ENCODE data around the gene CRNN. TPM values are rescaled to one million over a fixed set of nuclear protein-coding genes. Genes with fewer than 3 reads are reported as not detected.

Gene CRNN
- total RNA-seq, 1 experiment from 2014 or later = not detected

DNA sequence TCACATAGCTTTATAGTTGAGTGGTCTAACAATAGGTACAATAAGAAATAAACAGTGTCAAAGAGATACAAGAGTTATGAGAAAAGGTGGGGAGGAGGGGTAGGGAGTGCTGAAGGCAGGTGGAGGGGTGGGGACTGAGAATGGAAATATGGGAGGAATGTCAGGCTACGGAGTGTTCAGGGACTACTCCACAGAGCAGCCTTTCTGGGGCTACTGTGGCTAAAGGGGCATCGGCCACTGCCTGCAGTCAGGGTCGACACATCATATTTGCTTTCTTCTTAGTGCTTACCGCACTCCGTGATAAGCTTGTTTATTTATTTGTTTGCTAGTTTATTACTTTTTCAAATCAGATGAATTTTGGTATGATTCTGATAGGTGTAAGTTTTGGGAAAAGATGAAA lies 34.4 kb upstream of the CRNN start:
- H2BK5ac ChIP-seq (ENCODE audit: insufficient read length, low read length) = no peak overlapping the region
- no peaks in the 10 kb centered on the region for H3K4me1 Mint-ChIP-seq
- H3K27ac Mint-ChIP-seq = no peak overlapping the region
- H3K27me3 ChIP-seq (ENCODE audit: insufficient read depth, low read length) = no peaks in the 10 kb centered on the region
- H2BK120ac ChIP-seq (ENCODE audit: low read depth, low read length, poor library complexity, severe bottlenecking) = no peak overlapping the region
- H3T11ph ChIP-seq (ENCODE audit: low read length) = no peak overlapping the region
- no peaks in the 10 kb centered on the region for H3K79me1 ChIP-seq (ENCODE audit: insufficient read depth, low read depth, low read length, poor library complexity, severe bottlenecking)
- H2BK20ac ChIP-seq (ENCODE audit: low read depth, low read length, poor library complexity, severe bottlenecking) = no peak overlapping the region
- no peak overlapping the region for H3K18ac ChIP-seq (ENCODE audit: insufficient read length, low read depth, low read length)
- no peaks in the 10 kb centered on the region for H3K79me2 ChIP-seq (ENCODE audit: insufficient read depth, low read length)
- H2AFZ ChIP-seq (ENCODE audit: low read length) = no peak overlapping the region
- no peak overlapping the region for H3K4ac ChIP-seq (ENCODE audit: low read depth, low read length)
- no peak overlapping the region for H4K8ac ChIP-seq (replicated peaks; ENCODE audit: insufficient read length, low read depth, low read length)
- H3K9me3 ChIP-seq (ENCODE audit: control insufficient read depth, low read depth, low read length) = peaks cover 78% of the 10 kb centered on the region
- DNase-seq = no peak
- H3K9ac ChIP-seq (ENCODE audit: extremely low read depth, insufficient read length, low read length) = no peak overlapping the region
- no peak overlapping the region for H3K56ac ChIP-seq (ENCODE audit: insufficient read length, low read depth, low read length)
- H3K14ac ChIP-seq (ENCODE audit: insufficient read depth, low read length) = no peak overlapping the region
- H2AK5ac ChIP-seq (ENCODE audit: insufficient read length, low read length) = no peak overlapping the region
- peaks cover 32 to 42% of the 10 kb centered on the region in 2 experiments for H3K9me3 Mint-ChIP-seq
- H3K36me3 Mint-ChIP-seq (ENCODE audit: insufficient read depth in 1 of 3, low read depth in 3 of 3) = peaks cover 0 to 24% (median 4%) of the 10 kb centered on the region in 3 experiments; a peak in 6 of 7 replicates
- no peaks in the 10 kb centered on the region for H3K4me1 ChIP-seq (ENCODE audit: insufficient read depth, low read length)
- TF ChIP-seq, protein P1, sequence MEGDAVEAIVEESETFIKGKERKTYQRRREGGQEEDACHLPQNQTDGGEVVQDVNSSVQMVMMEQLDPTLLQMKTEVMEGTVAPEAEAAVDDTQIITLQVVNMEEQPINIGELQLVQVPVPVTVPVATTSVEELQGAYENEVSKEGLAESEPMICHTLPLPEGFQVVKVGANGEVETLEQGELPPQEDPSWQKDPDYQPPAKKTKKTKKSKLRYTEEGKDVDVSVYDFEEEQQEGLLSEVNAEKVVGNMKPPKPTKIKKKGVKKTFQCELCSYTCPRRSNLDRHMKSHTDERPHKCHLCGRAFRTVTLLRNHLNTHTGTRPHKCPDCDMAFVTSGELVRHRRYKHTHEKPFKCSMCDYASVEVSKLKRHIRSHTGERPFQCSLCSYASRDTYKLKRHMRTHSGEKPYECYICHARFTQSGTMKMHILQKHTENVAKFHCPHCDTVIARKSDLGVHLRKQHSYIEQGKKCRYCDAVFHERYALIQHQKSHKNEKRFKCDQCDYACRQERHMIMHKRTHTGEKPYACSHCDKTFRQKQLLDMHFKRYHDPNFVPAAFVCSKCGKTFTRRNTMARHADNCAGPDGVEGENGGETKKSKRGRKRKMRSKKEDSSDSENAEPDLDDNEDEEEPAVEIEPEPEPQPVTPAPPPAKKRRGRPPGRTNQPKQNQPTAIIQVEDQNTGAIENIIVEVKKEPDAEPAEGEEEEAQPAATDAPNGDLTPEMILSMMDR (conservative IDR thresholded peaks at IDR 0.05) = no peak
- no peak overlapping the region for H3K4me3 Mint-ChIP-seq
- H3K23ac ChIP-seq (ENCODE audit: insufficient read length, low read depth, low read length) = no peak overlapping the region
- H4K20me1 ChIP-seq (ENCODE audit: control insufficient read depth, insufficient read depth, insufficient read length) = no peaks in the 10 kb centered on the region
- WGBS (ENCODE audit: extremely low coverage, insufficient read length, low lambda C conversion rate) = no CpG with 5 or more reads among the region's 5 CpGs
- no peaks in the 10 kb centered on the region for H3K27me3 Mint-ChIP-seq (ENCODE audit: low read depth)
- H3K23me2 ChIP-seq (ENCODE audit: insufficient read length, low read depth, low read length, poor library complexity, severe bottlenecking) = no peaks in the 10 kb centered on the region
- no peak overlapping the region for H4K5ac ChIP-seq (ENCODE audit: insufficient read length, low read depth, low read length)
- no peak overlapping the region for H2BK12ac ChIP-seq (ENCODE audit: insufficient read length, low read depth, low read length)
- H3K27ac ChIP-seq (ENCODE audit: insufficient read length, low read depth, low read length) = no peak overlapping the region
- no peak overlapping the region for H2BK15ac ChIP-seq (ENCODE audit: low read depth, low read length)
- H4K91ac ChIP-seq (ENCODE audit: insufficient read length, low read depth, low read length) = no peak overlapping the region
- no peak overlapping the region for H3K4me2 ChIP-seq (ENCODE audit: insufficient read depth, insufficient read length, low read length)

Measured in H9 (cell line).